ENCODE measurements around the gene DLX3. TPM values are rescaled to one million over a fixed set of nuclear protein-coding genes. Genes with fewer than 3 reads are reported as not detected.

The DLX3 gene
- total RNA-seq, 5 donors from 2014 or later (not counting 1 experiment from before 2014, with no cell fraction given), result not detected

DNA sequence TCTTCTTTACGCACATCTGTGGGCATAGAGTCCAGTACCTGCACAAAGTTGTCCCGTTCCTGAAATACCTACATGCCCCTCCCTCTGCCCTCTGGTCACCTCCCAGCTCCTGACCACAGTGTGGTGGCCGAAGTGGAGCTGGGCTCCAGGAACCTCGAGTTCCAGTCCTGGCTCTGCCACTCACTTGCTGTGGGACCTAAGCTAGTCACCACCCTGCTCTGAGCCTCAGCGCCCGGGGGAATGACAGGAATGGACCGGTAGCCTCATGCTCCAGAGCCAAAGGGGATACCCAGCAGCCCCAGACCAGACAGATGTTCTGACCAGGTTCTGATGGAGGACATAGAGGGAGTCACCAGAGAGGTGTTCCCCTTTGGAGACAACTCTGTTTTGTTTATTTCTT is 34.2 kb upstream of the DLX3 start:
- Histone ChIP-seq H3K36me3 (ENCODE audit: control insufficient read depth in 2 of 2, extremely low read depth in 1 of 2, insufficient read depth in 1 of 2, low read length in 1 of 2) (no peaks in the 10 kb centered on the region), H3K27ac (ENCODE audit: low read length) (no peak overlapping the region), H3K9me3 (no peaks in the 10 kb centered on the region), H3K4me3 (ENCODE audit: control insufficient read depth in 1 of 2, extremely low read depth in 1 of 2, low read length in 1 of 2) (no peak overlapping the region), H3K27me3 (replicated peaks in 1 of 2; ENCODE audit: control insufficient read depth in 2 of 2, extremely low read depth in 1 of 2, insufficient read depth in 2 of 2, low read length in 1 of 2) (peaks cover 2 to 42% of the 10 kb centered on the region in 2 experiments), H3K4me1 (ENCODE audit: control insufficient read depth in 1 of 2, extremely low read depth in 1 of 2, insufficient read depth in 2 of 2, low read length in 2 of 2) (peaks cover 0 to 11% of the 10 kb centered on the region in 2 experiments)
- WGBS (ENCODE audit: insufficient coverage), result 79% methylated on average over 6 of the region's 7 CpGs
- no peak for ATAC-seq (replicated peaks in 1 of 4)
- ChIA-PET POLR2A (no interaction called here), CTCF (interaction anchor here (0.7 to 1.7 kb wide), 3 partner anchors 31 to 302 kb away, joined by 3 to 7 read pairs (median 4); no protein-coding TSS in a partner anchor)
- H3K27me3 Mint-ChIP-seq, result peaks cover 23% of the 10 kb centered on the region in 2 donors
- H3K4me3 Mint-ChIP-seq, result no peak overlapping the region
- no peaks in the 10 kb centered on the region for H3K9me3 Mint-ChIP-seq
- H3K36me3 Mint-ChIP-seq, result no peaks in the 10 kb centered on the region
- H3K4me1 Mint-ChIP-seq, result peaks cover 11 to 17% (median 16%) of the 10 kb centered on the region in 3 donors
- DNase-seq, result no peak
- no peak overlapping the region for H3K27ac Mint-ChIP-seq

DNA sequence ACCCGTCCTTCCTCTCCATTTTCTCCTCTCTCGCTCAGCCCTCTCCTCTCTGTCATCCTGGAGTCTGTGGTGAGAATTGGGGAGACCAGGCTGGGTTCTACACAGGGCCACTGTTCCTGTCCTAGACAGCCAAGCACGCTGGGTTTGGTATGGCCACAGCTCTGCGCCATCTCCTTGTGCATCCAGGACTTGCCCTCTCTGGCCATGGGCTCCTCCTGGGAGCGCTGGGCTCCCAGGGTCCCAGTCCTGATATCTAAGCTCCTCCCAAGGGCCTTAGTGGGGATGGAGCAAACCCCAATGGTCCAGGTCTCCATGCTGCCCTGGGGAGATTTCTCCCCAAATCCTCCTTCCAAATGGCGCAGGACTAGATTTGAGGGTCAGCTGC is 33.7 kb upstream of the DLX3 start:
- Histone ChIP-seq H3K9me3 (no peaks in the 10 kb centered on the region), H3K4me3 (ENCODE audit: control insufficient read depth in 1 of 2, extremely low read depth in 1 of 2, low read length in 1 of 2) (no peak overlapping the region), H3K4me1 (ENCODE audit: control insufficient read depth in 1 of 2, extremely low read depth in 1 of 2, insufficient read depth in 2 of 2, low read length in 2 of 2) (peaks cover 0 to 11% of the 10 kb centered on the region in 2 experiments), H3K27ac (ENCODE audit: low read length) (no peak overlapping the region), H3K27me3 (replicated peaks in 1 of 2; ENCODE audit: control insufficient read depth in 2 of 2, extremely low read depth in 1 of 2, insufficient read depth in 2 of 2, low read length in 1 of 2) (peaks cover 2 to 42% of the 10 kb centered on the region in 2 experiments), H3K36me3 (ENCODE audit: control insufficient read depth in 2 of 2, extremely low read depth in 1 of 2, insufficient read depth in 1 of 2, low read length in 1 of 2) (no peaks in the 10 kb centered on the region)
- peaks cover 11 to 17% (median 16%) of the 10 kb centered on the region in 3 donors for H3K4me1 Mint-ChIP-seq
- H3K36me3 Mint-ChIP-seq, result no peaks in the 10 kb centered on the region
- ATAC-seq (replicated peaks in 1 of 4), result no peak
- whole genome bisulfite sequencing (ENCODE audit: insufficient coverage), result 69% methylated on average over 3 of the region's 6 CpGs
- no peak overlapping the region for H3K4me3 Mint-ChIP-seq
- no peak for DNase-seq
- no peaks in the 10 kb centered on the region for H3K9me3 Mint-ChIP-seq
- H3K27me3 Mint-ChIP-seq, result peaks cover 20 to 23% of the 10 kb centered on the region in 2 donors
- no peak overlapping the region for H3K27ac Mint-ChIP-seq
- CTCF ChIA-PET, result interaction anchor here in 1 of 2 donors (0.6 to 1.7 kb wide), 2 partner anchors 59 to 800 kb away, joined by 4 to 7 read pairs; no protein-coding TSS in a partner anchor
- POLR2A ChIA-PET, result no interaction called here

DNA sequence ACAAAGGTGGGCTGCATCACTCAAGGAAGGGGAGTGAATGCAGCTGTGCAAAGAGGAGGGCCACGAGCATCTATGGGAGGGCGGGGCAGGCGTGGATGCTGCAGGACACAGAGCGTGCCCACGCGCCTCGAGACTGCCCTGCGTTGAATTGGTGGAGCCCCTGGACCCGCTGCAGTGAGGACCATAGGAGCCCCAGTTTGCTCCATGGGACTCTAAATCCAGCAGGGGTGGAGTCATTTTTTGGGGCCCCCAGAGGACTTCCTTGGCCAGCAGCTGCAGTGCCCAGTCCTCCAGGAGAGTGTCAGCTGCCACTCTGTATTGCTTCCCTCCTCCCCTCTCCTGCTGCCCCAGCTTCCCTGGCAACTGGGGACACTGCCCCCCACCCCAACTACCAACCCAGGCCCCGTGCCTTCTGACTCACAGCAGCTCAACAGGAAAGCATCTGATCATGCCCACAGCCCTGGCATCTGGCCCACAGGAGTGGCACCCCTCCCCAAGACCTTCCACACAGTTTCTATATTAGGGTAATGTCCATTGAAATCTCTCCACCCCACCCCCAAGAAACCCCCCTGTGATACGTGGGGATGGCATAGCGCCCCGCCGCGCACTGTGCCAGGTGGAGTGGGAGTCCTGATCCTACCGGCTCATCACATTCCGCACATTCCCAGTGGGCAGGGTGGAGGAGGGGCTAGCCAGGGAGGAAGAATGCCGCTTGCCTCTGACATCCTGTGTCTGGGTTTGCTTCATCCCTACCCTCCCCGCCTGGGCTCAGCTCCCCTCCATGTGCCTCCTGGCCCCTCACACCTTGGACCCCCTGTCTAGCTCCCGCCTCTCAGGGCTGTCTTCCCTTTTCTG is 33.1 kb upstream of the DLX3 start:
- Mint-ChIP-seq H3K9me3 (no peaks in the 10 kb centered on the region), H3K27me3 (peaks cover 20 to 23% of the 10 kb centered on the region in 2 donors), H3K36me3 (no peaks in the 10 kb centered on the region), H3K27ac (no peak overlapping the region), H3K4me3 (peak overlapping the region in 1 of 3 donors; percentile 53), H3K4me1 (peaks cover 11 to 17% (median 16%) of the 10 kb centered on the region in 3 donors)
- Histone ChIP-seq H3K9me3 (no peaks in the 10 kb centered on the region), H3K4me1 (ENCODE audit: control insufficient read depth in 1 of 2, extremely low read depth in 1 of 2, insufficient read depth in 2 of 2, low read length in 2 of 2) (peaks cover 0 to 11% of the 10 kb centered on the region in 2 experiments), H3K27me3 (replicated peaks in 1 of 2; ENCODE audit: control insufficient read depth in 2 of 2, extremely low read depth in 1 of 2, insufficient read depth in 2 of 2, low read length in 1 of 2) (peaks cover 0 to 42% of the 10 kb centered on the region in 2 experiments), H3K36me3 (ENCODE audit: control insufficient read depth in 2 of 2, extremely low read depth in 1 of 2, insufficient read depth in 1 of 2, low read length in 1 of 2) (no peaks in the 10 kb centered on the region), H3K27ac (ENCODE audit: low read length) (no peak overlapping the region), H3K4me3 (ENCODE audit: control insufficient read depth in 1 of 2, extremely low read depth in 1 of 2, low read length in 1 of 2) (no peak overlapping the region)
- DNase-seq (peak in 1 of 35 experiments; percentile 3), ATAC-seq (replicated peaks in 1 of 4) (no peak)
- WGBS (ENCODE audit: insufficient coverage), result 62% methylated on average over 10 of the region's 20 CpGs
- ChIA-PET CTCF (interaction anchor here in 1 of 2 donors (0.6 to 1.7 kb wide), 2 partner anchors 59 to 800 kb away, joined by 4 to 7 read pairs; no protein-coding TSS in a partner anchor), POLR2A (no interaction called here)

DNA sequence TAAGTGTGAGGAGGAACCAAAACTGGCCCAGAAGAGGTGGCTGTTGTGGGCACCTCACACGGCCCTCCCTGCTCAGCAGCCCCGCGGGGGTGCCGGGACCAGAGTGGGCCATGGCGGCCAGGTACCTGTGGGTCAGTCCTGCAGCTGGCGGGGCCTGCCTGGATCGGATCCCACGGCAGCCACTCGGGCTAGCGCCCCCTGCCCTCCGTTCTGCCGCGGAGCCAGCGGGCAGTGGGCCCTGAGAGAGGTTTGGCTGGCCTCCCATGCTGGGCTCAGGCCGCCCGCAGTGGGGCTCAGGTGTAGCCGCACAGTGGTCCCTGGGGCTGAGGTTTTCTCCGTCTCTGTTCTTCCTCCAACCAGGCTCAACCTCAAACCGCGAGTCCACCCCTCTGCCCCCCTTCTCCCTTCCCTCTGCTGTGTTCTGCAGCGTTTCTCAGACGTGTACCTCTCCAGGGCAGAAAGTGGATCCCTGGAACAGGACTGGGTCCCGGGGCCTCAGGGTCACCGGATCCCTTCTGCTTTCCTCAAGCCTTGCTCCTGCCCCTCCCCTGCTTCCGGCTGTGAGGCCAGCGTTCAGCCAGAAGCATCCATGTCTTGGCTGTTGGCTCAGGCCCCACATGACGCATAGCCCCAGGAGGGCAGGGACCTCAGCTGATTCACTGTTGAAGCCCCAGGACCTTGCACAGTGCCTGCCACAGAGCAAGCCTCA is 32.3 kb upstream of the DLX3 start:
- Mint-ChIP-seq H3K27ac (no peak overlapping the region), H3K36me3 (no peaks in the 10 kb centered on the region), H3K4me3 (peak overlapping the region in 2 of 3 donors; percentile 5 to 53), H3K4me1 (peaks cover 11 to 17% (median 16%) of the 10 kb centered on the region in 3 donors), H3K27me3 (peaks cover 20 to 24% of the 10 kb centered on the region in 2 donors), H3K9me3 (no peaks in the 10 kb centered on the region)
- Histone ChIP-seq H3K4me3 (ENCODE audit: control insufficient read depth in 1 of 2, extremely low read depth in 1 of 2, low read length in 1 of 2) (peak overlapping the region in 1 of 2 donors; percentile 23), H3K36me3 (ENCODE audit: control insufficient read depth in 2 of 2, extremely low read depth in 1 of 2, insufficient read depth in 1 of 2, low read length in 1 of 2) (no peaks in the 10 kb centered on the region), H3K27ac (ENCODE audit: low read length) (no peak overlapping the region), H3K9me3 (no peaks in the 10 kb centered on the region), H3K27me3 (replicated peaks in 1 of 2; ENCODE audit: control insufficient read depth in 2 of 2, extremely low read depth in 1 of 2, insufficient read depth in 2 of 2, low read length in 1 of 2) (peaks cover 0 to 41% of the 10 kb centered on the region in 2 experiments), H3K4me1 (ENCODE audit: control insufficient read depth in 1 of 2, extremely low read depth in 1 of 2, insufficient read depth in 2 of 2, low read length in 2 of 2) (peaks cover 0 to 11% of the 10 kb centered on the region in 2 experiments)
- DNase-seq (peak in 2 of 35 experiments; percentile 9 to 13), ATAC-seq (replicated peaks in 1 of 4) (peak; percentile 34 to 57 (median 48))
- ChIA-PET CTCF (interaction anchor here (0.7 to 1.7 kb wide), 3 partner anchors 60 to 67 kb away, joined by 4 to 7 read pairs (median 6); no protein-coding TSS in a partner anchor), POLR2A (no interaction called here)
- WGBS (ENCODE audit: insufficient coverage), result 4% methylated on average over 20 of the region's 27 CpGs

DNA sequence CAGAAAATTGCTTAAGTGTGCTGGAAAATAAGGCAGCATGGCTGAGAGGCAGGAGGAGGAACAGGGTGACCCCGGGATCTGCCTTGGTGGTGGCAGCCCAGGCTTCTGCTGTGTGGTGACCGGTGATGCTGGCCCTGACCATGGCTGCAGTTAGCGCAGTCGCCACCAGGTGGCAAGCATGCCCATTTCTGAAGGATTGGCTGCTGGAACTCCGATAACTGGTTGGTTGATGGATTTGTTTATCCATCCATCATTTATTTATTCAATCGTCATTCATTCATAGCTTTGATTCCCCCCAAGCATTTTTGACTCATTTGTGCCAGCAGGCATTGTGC is 31.8 kb upstream of the DLX3 start:
- Mint-ChIP-seq H3K27me3 (peaks cover 24 to 26% of the 10 kb centered on the region in 2 donors), H3K27ac (peak overlapping the region in 1 of 2 donors; percentile 16), H3K9me3 (no peaks in the 10 kb centered on the region), H3K4me1 (peaks cover 11 to 17% (median 16%) of the 10 kb centered on the region in 3 donors), H3K36me3 (no peaks in the 10 kb centered on the region), H3K4me3 (no peak overlapping the region)
- ChIA-PET CTCF (interaction anchor here (0.7 to 1.0 kb wide), 2 partner anchors 67 kb away, joined by 4 to 6 read pairs; no protein-coding TSS in a partner anchor), POLR2A (no interaction called here)
- no peaks in the 10 kb centered on the region for H3K9me3 ChIP-seq
- H3K27me3 ChIP-seq (replicated peaks in 1 of 2; ENCODE audit: control insufficient read depth in 2 of 2, extremely low read depth in 1 of 2, insufficient read depth in 2 of 2, low read length in 1 of 2), result peaks cover 0 to 42% of the 10 kb centered on the region in 2 experiments
- DNase-seq (peak; percentile 23 to 86 (median 64)), ATAC-seq (replicated peaks in 1 of 4) (peak; percentile 73 to 81 (median 78))
- no peak overlapping the region for H3K27ac ChIP-seq (ENCODE audit: low read length)
- peaks cover 0 to 11% of the 10 kb centered on the region in 2 experiments for H3K4me1 ChIP-seq (ENCODE audit: control insufficient read depth in 1 of 2, extremely low read depth in 1 of 2, insufficient read depth in 2 of 2, low read length in 2 of 2)
- 20% methylated on average over 1 of the region's 6 CpGs for WGBS (ENCODE audit: insufficient coverage)
- H3K4me3 ChIP-seq (ENCODE audit: control insufficient read depth in 1 of 2, extremely low read depth in 1 of 2, low read length in 1 of 2), result no peak overlapping the region
- H3K36me3 ChIP-seq (ENCODE audit: control insufficient read depth in 2 of 2, extremely low read depth in 1 of 2, insufficient read depth in 1 of 2, low read length in 1 of 2), result no peaks in the 10 kb centered on the region

DNA sequence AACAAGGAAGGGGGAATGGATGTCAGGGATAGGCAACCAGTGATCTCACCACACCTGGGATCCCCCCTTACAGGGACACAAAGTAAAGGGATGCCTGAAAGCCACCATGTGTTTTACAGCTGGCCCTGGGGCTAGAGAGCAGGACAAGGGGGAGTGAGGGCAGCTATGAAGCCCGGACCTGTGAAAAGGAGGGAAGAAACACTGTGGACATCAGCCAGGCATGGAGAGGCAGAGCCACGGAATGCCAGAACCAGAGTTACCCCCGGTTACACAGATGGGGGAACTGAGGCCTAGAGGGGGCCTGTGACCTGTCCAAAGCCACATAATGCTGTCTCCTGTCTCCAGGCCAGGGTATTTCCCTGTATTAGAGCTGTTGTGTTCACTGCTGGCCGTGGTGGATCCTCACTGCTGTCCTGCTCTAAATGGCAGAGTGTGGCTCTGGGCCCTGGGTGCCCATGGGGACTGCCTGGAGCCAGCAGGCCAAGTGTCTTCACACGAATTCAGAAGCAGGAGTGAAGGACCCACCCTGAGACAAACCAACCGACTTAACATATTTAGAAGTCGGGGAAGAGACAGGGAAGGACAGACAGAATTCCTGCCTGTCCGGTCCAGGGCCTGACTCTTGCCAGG is 31.1 kb upstream of the DLX3 start:
- CTCF ChIA-PET, result interaction anchor here in 1 of 2 donors (0.7 to 1.0 kb wide), 2 partner anchors 68 to 353 kb away, joined by 3 to 6 read pairs; no protein-coding TSS in a partner anchor
- Mint-ChIP-seq H3K9me3 (no peaks in the 10 kb centered on the region), H3K27me3 (peaks cover 31 to 32% of the 10 kb centered on the region in 2 donors), H3K4me3 (no peak overlapping the region), H3K27ac (no peak overlapping the region), H3K4me1 (peaks cover 11 to 17% (median 16%) of the 10 kb centered on the region in 3 donors), H3K36me3 (no peaks in the 10 kb centered on the region)
- no peaks in the 10 kb centered on the region for H3K9me3 ChIP-seq
- peaks cover 0 to 47% of the 10 kb centered on the region in 2 experiments for H3K27me3 ChIP-seq (replicated peaks in 1 of 2; ENCODE audit: control insufficient read depth in 2 of 2, extremely low read depth in 1 of 2, insufficient read depth in 2 of 2, low read length in 1 of 2)
- peaks cover 0 to 11% of the 10 kb centered on the region in 2 experiments for H3K4me1 ChIP-seq (ENCODE audit: control insufficient read depth in 1 of 2, extremely low read depth in 1 of 2, insufficient read depth in 2 of 2, low read length in 2 of 2)
- 69% methylated on average over 8 of the region's 8 CpGs for WGBS (ENCODE audit: insufficient coverage)
- H3K36me3 ChIP-seq (ENCODE audit: control insufficient read depth in 2 of 2, extremely low read depth in 1 of 2, insufficient read depth in 1 of 2, low read length in 1 of 2), result no peaks in the 10 kb centered on the region
- no peak overlapping the region for H3K4me3 ChIP-seq (ENCODE audit: control insufficient read depth in 1 of 2, extremely low read depth in 1 of 2, low read length in 1 of 2)
- POLR2A ChIA-PET, result no interaction called here
- ATAC-seq (replicated peaks in 1 of 4) (no peak), DNase-seq (no peak)
- no peak overlapping the region for H3K27ac ChIP-seq (ENCODE audit: low read length)

Data from T-cell (primary cell).